ENCODE data around the gene VPS4A.

GRCh38 chr16:69316595-69317034 is 5.5 kb downstream of the VPS4A start:
- TF ChIP-seq, protein P1, sequence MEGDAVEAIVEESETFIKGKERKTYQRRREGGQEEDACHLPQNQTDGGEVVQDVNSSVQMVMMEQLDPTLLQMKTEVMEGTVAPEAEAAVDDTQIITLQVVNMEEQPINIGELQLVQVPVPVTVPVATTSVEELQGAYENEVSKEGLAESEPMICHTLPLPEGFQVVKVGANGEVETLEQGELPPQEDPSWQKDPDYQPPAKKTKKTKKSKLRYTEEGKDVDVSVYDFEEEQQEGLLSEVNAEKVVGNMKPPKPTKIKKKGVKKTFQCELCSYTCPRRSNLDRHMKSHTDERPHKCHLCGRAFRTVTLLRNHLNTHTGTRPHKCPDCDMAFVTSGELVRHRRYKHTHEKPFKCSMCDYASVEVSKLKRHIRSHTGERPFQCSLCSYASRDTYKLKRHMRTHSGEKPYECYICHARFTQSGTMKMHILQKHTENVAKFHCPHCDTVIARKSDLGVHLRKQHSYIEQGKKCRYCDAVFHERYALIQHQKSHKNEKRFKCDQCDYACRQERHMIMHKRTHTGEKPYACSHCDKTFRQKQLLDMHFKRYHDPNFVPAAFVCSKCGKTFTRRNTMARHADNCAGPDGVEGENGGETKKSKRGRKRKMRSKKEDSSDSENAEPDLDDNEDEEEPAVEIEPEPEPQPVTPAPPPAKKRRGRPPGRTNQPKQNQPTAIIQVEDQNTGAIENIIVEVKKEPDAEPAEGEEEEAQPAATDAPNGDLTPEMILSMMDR (IDR thresholded peaks at IDR 0.05) = no peak
- TF ChIP-seq POLR2AphosphoS5 (IDR thresholded peaks at IDR 0.05) = no peak
- TF ChIP-seq POLR2A (IDR thresholded peaks at IDR 0.05) = no peak

Data from stomach (tissue), 4 donors.